Neural cell (in vitro differentiated cells): ENCODE data around the gene FSHR. TPM values are rescaled to one million over a fixed set of nuclear protein-coding genes. Genes with fewer than 3 reads are reported as not detected.

ENCODE experiments used
- H2AFZ ChIP-seq: fragments of 200-600, 300-800 bp; sonication (generic), shearing (Covaris generic); 2 replicates; pipeline ENCODE4 v1.6.0; 2014; ENCODE audit warnings: low read depth, mild to moderate bottlenecking, antibody characterized with exemption, low read length, moderate library complexity
- H3F3A ChIP-seq: fragments of 200-600 bp; shearing (Covaris generic); 2 replicates; pipeline ENCODE4 v1.6.1; 2016; ENCODE audit warnings: mild to moderate bottlenecking, moderate library complexity, mixed read lengths, antibody characterized with exemption, low read length; ENCODE audit not compliant: insufficient read depth, poor library complexity, severe bottlenecking
- H3K27ac ChIP-seq: fragments of 200-600, 300-800 bp; sonication (generic), shearing (Covaris generic); 2 replicates; pipeline ENCODE4 v1.5.1; 2014; ENCODE audit warnings: mild to moderate bottlenecking, low read length, moderate library complexity
- H3K27me3 ChIP-seq: fragments of 300-800, 200-600 bp; sonication (generic), shearing (Covaris generic); 2 replicates; pipeline ENCODE4 v1.6.0; 2014; ENCODE audit warnings: mild to moderate bottlenecking, low read depth, low read length, moderate library complexity; ENCODE audit not compliant: insufficient read depth
- H3K36me3 ChIP-seq: fragments of 300-800, 200-600 bp; sonication (generic), shearing (Covaris generic); 2 replicates; pipeline ENCODE4 v1.5.1; 2014; ENCODE audit warnings: mild to moderate bottlenecking, antibody characterized with exemption, low read length, moderate library complexity; ENCODE audit not compliant: insufficient read depth
- H3K4me2 ChIP-seq: fragments of 300-800, 200-600 bp; sonication (generic), shearing (Covaris generic); 2 replicates; pipeline ENCODE4 v1.6.0; 2014; ENCODE audit warnings: mild to moderate bottlenecking, low read length
- H3K4me3 ChIP-seq: fragments of 300-800, 200-600 bp; sonication (generic), shearing (Covaris generic); 2 replicates; pipeline ENCODE4 v1.5.1; 2014; ENCODE audit warnings: mild to moderate bottlenecking, low read length, moderate library complexity
- H3K79me2 ChIP-seq: fragments of 200-600 bp; shearing (Covaris generic); replicated peaks from 2 replicates; pipeline ENCODE4 v1.6.0; 2014; ENCODE audit warnings: mild to moderate bottlenecking, low read length, moderate library complexity; ENCODE audit not compliant: insufficient read depth
- H3K9ac ChIP-seq: fragments of 300-800, 200-600 bp; sonication (generic), shearing (Covaris generic); 2 replicates; pipeline ENCODE4 v1.6.1; 2016; ENCODE audit warnings: mild to moderate bottlenecking, low read length, mixed read lengths
- H3K9me2 ChIP-seq: fragments of 200-600 bp; shearing (Covaris generic); 2 replicates; pipeline ENCODE4 v1.6.1; 2016; ENCODE audit warnings: mild to moderate bottlenecking, low read length, mixed read lengths; ENCODE audit not compliant: insufficient read depth
- H3K9me3 ChIP-seq: fragments of 200-600, 300-800 bp; sonication (generic), shearing (Covaris generic); 2 replicates; pipeline ENCODE4 v1.6.1; 2016; ENCODE audit warnings: mild to moderate bottlenecking, mixed run types, low read length, moderate library complexity, mixed read lengths
- H4K20me1 ChIP-seq: fragments of 200-600 bp; shearing (Covaris generic); 2 replicates; pipeline ENCODE4 v1.6.1; 2016; ENCODE audit warnings: mild to moderate bottlenecking, mixed run types; ENCODE audit not compliant: insufficient read depth
- EP300 ChIP-seq: fragments of 450-650 bp; conservative IDR thresholded peaks from 2 replicates; pipeline ENCODE4 v1.6.1; 2014; ENCODE audit warnings: antibody characterized with exemption, mild to moderate bottlenecking, moderate library complexity; ENCODE audit not compliant: poor library complexity, severe bottlenecking
- EZH2 ChIP-seq: fragments of 200-600, 300-800 bp; shearing (Covaris generic), sonication (generic); IDR thresholded peaks from 2 replicates; pipeline ENCODE4 v1.6.1; 2014; ENCODE audit warnings: antibody characterized with exemption, low read length, borderline replicate concordance, mild to moderate bottlenecking; ENCODE audit not compliant: insufficient read depth, poor library complexity, severe bottlenecking
- POLR2AphosphoS5 ChIP-seq: IDR thresholded peaks from 2 replicates; pipeline ENCODE4 v1.6.1; 2012
- RAD21 ChIP-seq: fragments of 450-650 bp; conservative IDR thresholded peaks from 2 replicates; pipeline ENCODE4 v1.6.1; 2014; ENCODE audit warnings: antibody characterized with exemption, mild to moderate bottlenecking, moderate library complexity
- TAF1 ChIP-seq: IDR thresholded peaks from 2 replicates; pipeline ENCODE4 v1.6.1; 2012; ENCODE audit warnings: low read depth
- polyA plus RNA-seq: library from polyadenylated mRNA; depleted of rRNA; stranded (reverse); fragments of >200 nt; gene quantifications from 2 replicates; pipeline ENCODE4 v1.2.3, GENCODE V29; 2014
- TF ChIP-seq, protein P1 (sequence below): IDR thresholded peaks from 2 replicates; pipeline ENCODE4 v1.6.1; 2012; ENCODE audit warnings: borderline replicate concordance
- TF ChIP-seq, protein P2 (sequence below): fragments of 450-650 bp; IDR thresholded peaks from 2 replicates; pipeline ENCODE4 v1.5.1; 2014; ENCODE audit warnings: antibody characterized with exemption, mild to moderate bottlenecking, moderate library complexity; ENCODE audit not compliant: poor library complexity, severe bottlenecking

FSHR gene
- polyA plus RNA-seq, 1 donor from 2014 or later = not detected

DNA sequence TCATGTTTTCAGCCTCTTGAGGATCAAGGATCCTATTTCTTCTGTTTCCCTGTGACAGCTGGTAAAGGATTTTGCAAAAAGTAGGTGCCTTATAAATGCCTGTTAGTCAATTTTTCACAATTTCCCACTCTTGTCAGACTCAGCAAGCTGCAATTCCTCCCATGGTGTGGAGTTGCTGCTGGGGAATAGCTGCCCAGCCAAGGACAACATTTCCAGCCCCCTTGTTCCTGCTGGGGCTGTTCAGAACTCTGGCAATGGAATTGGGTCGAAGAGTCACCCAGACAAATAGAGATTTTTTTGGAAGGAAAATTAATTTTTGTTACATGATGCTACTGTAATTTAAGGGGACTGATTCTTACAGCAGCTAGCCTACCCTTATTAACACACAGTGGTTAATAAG, 43.7 kb downstream of the FSHR start:
- peak overlapping the region; percentile 17 for H3K27ac ChIP-seq
- TF ChIP-seq EP300 = no peak
- no peak for TF ChIP-seq TAF1
- TF ChIP-seq RAD21 = no peak
- no peak overlapping the region for H3K4me3 ChIP-seq
- H3F3A ChIP-seq = no peaks in the 10 kb centered on the region
- H3K4me2 ChIP-seq = no peak overlapping the region
- H4K20me1 ChIP-seq = no peaks in the 10 kb centered on the region
- no peaks in the 10 kb centered on the region for H3K36me3 ChIP-seq
- H3K9ac ChIP-seq = no peak overlapping the region
- no peak overlapping the region for H2AFZ ChIP-seq
- H3K27me3 ChIP-seq = no peaks in the 10 kb centered on the region
- H3K9me2 ChIP-seq = no peaks in the 10 kb centered on the region
- H3K9me3 ChIP-seq = no peaks in the 10 kb centered on the region
- no peaks in the 10 kb centered on the region for H3K79me2 ChIP-seq

DNA sequence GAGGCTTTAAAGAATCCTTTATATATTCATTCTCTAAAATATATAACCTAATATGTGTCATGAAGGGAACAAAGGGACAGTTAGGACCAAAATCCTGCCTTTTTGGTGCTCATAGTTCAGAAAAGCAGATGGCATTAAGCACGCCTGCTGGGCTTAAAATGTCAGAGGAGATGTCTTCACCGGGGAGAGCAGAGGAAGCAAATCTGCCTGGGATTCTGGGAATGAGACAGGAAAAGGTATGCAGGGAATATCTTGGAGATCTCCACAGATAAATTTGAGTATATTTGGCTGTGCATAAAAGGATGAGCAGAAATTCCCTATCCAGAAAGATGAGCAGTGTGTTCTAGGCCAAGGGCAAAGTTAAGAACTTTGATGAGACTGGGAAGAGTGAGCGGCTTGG, 45.5 kb downstream of the FSHR start:
- no peak overlapping the region for H3K4me3 ChIP-seq
- no peaks in the 10 kb centered on the region for H3K27me3 ChIP-seq
- no peak overlapping the region for H3K27ac ChIP-seq
- H3K9me3 ChIP-seq = no peaks in the 10 kb centered on the region
- no peaks in the 10 kb centered on the region for H3F3A ChIP-seq
- no peak overlapping the region for H3K9ac ChIP-seq
- no peak overlapping the region for H2AFZ ChIP-seq
- no peaks in the 10 kb centered on the region for H3K36me3 ChIP-seq
- no peaks in the 10 kb centered on the region for H4K20me1 ChIP-seq
- H3K79me2 ChIP-seq = no peaks in the 10 kb centered on the region
- H3K9me2 ChIP-seq = no peaks in the 10 kb centered on the region
- TF ChIP-seq TAF1 = no peak
- TF ChIP-seq EZH2 = no peak
- TF ChIP-seq EP300 = no peak
- no peak overlapping the region for H3K4me2 ChIP-seq

DNA sequence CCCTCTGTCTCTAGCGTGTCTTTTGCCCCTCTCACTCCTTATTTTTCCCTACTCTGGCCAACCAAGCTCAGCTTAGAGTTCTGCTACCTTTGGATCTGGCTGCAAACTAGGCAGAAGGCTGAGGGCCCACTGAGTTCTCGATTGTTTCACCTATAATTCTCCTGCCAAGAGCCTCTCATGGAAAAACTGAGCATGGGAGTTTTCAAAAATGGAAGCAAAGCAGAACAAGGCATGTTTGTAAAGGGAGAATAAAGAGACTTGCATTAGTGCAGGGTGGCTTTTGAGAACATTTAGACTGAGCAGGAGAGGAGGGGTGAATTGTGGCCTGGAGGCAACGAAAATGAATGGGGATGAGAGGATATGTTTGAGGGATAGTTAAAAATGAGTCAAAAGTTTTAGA, 45.9 kb downstream of the FSHR start:
- no peaks in the 10 kb centered on the region for H4K20me1 ChIP-seq
- H3K9me3 ChIP-seq = no peaks in the 10 kb centered on the region
- H3K27me3 ChIP-seq = no peaks in the 10 kb centered on the region
- TF ChIP-seq POLR2AphosphoS5 = no peak
- no peak for TF ChIP-seq EZH2
- TF ChIP-seq TAF1 = no peak
- TF ChIP-seq, protein P1, sequence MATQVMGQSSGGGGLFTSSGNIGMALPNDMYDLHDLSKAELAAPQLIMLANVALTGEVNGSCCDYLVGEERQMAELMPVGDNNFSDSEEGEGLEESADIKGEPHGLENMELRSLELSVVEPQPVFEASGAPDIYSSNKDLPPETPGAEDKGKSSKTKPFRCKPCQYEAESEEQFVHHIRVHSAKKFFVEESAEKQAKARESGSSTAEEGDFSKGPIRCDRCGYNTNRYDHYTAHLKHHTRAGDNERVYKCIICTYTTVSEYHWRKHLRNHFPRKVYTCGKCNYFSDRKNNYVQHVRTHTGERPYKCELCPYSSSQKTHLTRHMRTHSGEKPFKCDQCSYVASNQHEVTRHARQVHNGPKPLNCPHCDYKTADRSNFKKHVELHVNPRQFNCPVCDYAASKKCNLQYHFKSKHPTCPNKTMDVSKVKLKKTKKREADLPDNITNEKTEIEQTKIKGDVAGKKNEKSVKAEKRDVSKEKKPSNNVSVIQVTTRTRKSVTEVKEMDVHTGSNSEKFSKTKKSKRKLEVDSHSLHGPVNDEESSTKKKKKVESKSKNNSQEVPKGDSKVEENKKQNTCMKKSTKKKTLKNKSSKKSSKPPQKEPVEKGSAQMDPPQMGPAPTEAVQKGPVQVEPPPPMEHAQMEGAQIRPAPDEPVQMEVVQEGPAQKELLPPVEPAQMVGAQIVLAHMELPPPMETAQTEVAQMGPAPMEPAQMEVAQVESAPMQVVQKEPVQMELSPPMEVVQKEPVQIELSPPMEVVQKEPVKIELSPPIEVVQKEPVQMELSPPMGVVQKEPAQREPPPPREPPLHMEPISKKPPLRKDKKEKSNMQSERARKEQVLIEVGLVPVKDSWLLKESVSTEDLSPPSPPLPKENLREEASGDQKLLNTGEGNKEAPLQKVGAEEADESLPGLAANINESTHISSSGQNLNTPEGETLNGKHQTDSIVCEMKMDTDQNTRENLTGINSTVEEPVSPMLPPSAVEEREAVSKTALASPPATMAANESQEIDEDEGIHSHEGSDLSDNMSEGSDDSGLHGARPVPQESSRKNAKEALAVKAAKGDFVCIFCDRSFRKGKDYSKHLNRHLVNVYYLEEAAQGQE = no peak
- TF ChIP-seq, protein P2, sequence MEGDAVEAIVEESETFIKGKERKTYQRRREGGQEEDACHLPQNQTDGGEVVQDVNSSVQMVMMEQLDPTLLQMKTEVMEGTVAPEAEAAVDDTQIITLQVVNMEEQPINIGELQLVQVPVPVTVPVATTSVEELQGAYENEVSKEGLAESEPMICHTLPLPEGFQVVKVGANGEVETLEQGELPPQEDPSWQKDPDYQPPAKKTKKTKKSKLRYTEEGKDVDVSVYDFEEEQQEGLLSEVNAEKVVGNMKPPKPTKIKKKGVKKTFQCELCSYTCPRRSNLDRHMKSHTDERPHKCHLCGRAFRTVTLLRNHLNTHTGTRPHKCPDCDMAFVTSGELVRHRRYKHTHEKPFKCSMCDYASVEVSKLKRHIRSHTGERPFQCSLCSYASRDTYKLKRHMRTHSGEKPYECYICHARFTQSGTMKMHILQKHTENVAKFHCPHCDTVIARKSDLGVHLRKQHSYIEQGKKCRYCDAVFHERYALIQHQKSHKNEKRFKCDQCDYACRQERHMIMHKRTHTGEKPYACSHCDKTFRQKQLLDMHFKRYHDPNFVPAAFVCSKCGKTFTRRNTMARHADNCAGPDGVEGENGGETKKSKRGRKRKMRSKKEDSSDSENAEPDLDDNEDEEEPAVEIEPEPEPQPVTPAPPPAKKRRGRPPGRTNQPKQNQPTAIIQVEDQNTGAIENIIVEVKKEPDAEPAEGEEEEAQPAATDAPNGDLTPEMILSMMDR = no peak
- no peak overlapping the region for H3K4me2 ChIP-seq
- H3F3A ChIP-seq = no peaks in the 10 kb centered on the region
- H3K9ac ChIP-seq = no peak overlapping the region
- no peak overlapping the region for H3K4me3 ChIP-seq
- H2AFZ ChIP-seq = no peak overlapping the region
- no peaks in the 10 kb centered on the region for H3K79me2 ChIP-seq
- no peaks in the 10 kb centered on the region for H3K9me2 ChIP-seq
- no peak overlapping the region for H3K27ac ChIP-seq
- H3K36me3 ChIP-seq = no peaks in the 10 kb centered on the region
